Spleen (tissue), 11 donors: ENCODE results near the gene LRRC28. TPM values are rescaled to one million over a fixed set of nuclear protein-coding genes. Genes with fewer than 3 reads are reported as not detected.
A peak's percentile ranks its signal among the peaks of the same experiment; 100 is the strongest.

Source experiments
- DNase-seq: peaks from one replicate; pipeline ENCODE4 v3.0.0-alpha.2; 2020
- H3K27ac ChIP-seq, 8 donors: fragments of 200-600 bp; sonication (generic) in 7 of 8; 1 replicate in 4 of 8; 2 replicates in 4 of 8; pipeline versions ENCODE4 v1.5.0 to v1.8.0; 2016 to 2021; ENCODE audit warnings: inconsistent platforms in 4 of 8, mild to moderate bottlenecking in 4 of 8, moderate library complexity in 1 of 8
- H3K27me3 ChIP-seq, 7 donors: fragments of 200-600 bp; sonication (generic) in 6 of 7; replicated peaks in 1 of 7; 1 replicate in 4 of 7; 2 replicates in 3 of 7; pipeline versions ENCODE4 v1.5.0 to v1.8.0; 2016 to 2021; ENCODE audit warnings: inconsistent platforms in 3 of 7, mild to moderate bottlenecking in 1 of 7
- H3K36me3 ChIP-seq, 6 donors: fragments of 200-600 bp; sonication (generic) in 5 of 6; 1 replicate in 4 of 6; 2 replicates in 2 of 6; pipeline versions ENCODE4 v1.5.0 to v1.8.0; 2016 to 2021; ENCODE audit warnings: inconsistent platforms in 2 of 6
- H3K4me1 ChIP-seq, 6 donors: fragments of 200-600 bp; sonication (generic) in 5 of 6; 1 replicate in 3 of 6; 2 replicates in 3 of 6; pipeline versions ENCODE4 v1.5.0 to v1.8.0; 2016 to 2021; ENCODE audit warnings: inconsistent platforms in 3 of 6
- H3K4me3 ChIP-seq, 8 donors: fragments of 200-600 bp; sonication (generic) in 7 of 8; 1 replicate in 4 of 8; 2 replicates in 4 of 8; pipeline versions ENCODE4 v1.5.0 to v1.8.0; 2016 to 2021; ENCODE audit warnings: inconsistent platforms in 4 of 8, mild to moderate bottlenecking in 4 of 8, moderate library complexity in 2 of 8
- H3K9me3 ChIP-seq, 8 donors: fragments of 200-600 bp; sonication (generic) in 7 of 8; 1 replicate in 4 of 8; 2 replicates in 4 of 8; pipeline versions ENCODE4 v1.5.0 to v1.8.0; 2016 to 2021; ENCODE audit warnings: inconsistent platforms in 4 of 8
- CTCF ChIP-seq, 11 experiments: fragments of 200-600 bp in 7 of 11; fragments of 450-650 bp in 4 of 11; sonication (generic) in 4 of 11; IDR thresholded peaks in 8 of 11; conservative IDR thresholded peaks in 3 of 11; 1 replicate in 7 of 11; 2 replicates in 4 of 11; pipeline versions ENCODE4 v1.4.0 to v1.8.0; 2016 to 2021; ENCODE audit warnings: antibody characterized with exemption in 11 of 11, inconsistent platforms in 4 of 11, mild to moderate bottlenecking in 1 of 11
- POLR2A ChIP-seq, 3 donors: fragments of 450-650 bp; IDR thresholded peaks; one replicate each; pipeline ENCODE4 v1.5.1; 2017; ENCODE audit warnings: antibody characterized with exemption in 3 of 3, mild to moderate bottlenecking in 1 of 3
- POLR2AphosphoS5 ChIP-seq, 3 donors: sonication (generic); formaldehyde crosslinking; IDR thresholded peaks; one replicate each; pipeline ENCODE4 v1.5.1; 2017; ENCODE audit warnings: antibody characterized with exemption in 3 of 3
- WGBS, 5 donors: extraction: QIAGEN DNeasy Blood & Tissue Kit in 3 of 5; methylation state at CpG; one replicate each; pipeline versions ENCODE4 v1.1.5 to v1.1.7; 2013 to 2018; 5-methylcytosine and 5-hydroxymethylcytosine counted together
- intact Hi-C: fragments of 100-400 bp; cut with DNase I; formaldehyde crosslinking; loops from one replicate; pipeline ENCODE4 v1.15.0; 2023; ENCODE audit warnings: low total_unique reads
- polyA plus RNA-seq, 3 donors: library from polyadenylated mRNA; stranded (reverse); fragments of 200-250 nt; gene quantifications; one replicate each; pipeline ENCODE4 v1.2.1, GENCODE V29; 2013
- total RNA-seq, 7 donors: library from RNA; depleted of rRNA in 3 of 7; stranded (reverse); fragments of >200 nt in 3 of 7; fragmentation: NEBNext Ultra II Directional in 4 of 7; extraction: Animal tissue kit (Norgen Biotek cat#: 25700) in 4 of 7; gene quantifications; one replicate each; pipeline versions ENCODE4 v1.1.0 to v1.2.1, GENCODE V29; 2016 to 2021
- donor health status: healthy with polysubstance abuse.
- donor health status: DM: no; HTN: no; CAD: no; lungs with moderate emphysema.
- donor health status: DM: no; HTN: no; CAD: no.
- donor health status: Bipolar disorder and iron deficiency.
- donor health status: healthy.
- donor health status: DM: no; HTN: no; CAD: no.
- donor health status: DM: yes; HTN: yes; CAD: no.

Gene LRRC28
- total and polyA plus RNA-seq, 10 donors, result 6.0 to 63.3 (median 24.2) TPM

GRCh38 chr15:99424978-99425656 lies 173.8 kb downstream of the LRRC28 start:
- peaks cover 0 to 19% (median 16%) of the 10 kb centered on the region in 6 donors for H3K4me1 ChIP-seq
- intact Hi-C loops, result no loop called here

GRCh38 chr15:99425657-99426301 lies 174.5 kb downstream of the LRRC28 start:
- H3K4me3 ChIP-seq, result no peak overlapping the region
- peak overlapping the region in 5 of 8 donors; percentile 3 to 70 (median 63) for H3K27ac ChIP-seq
- intact Hi-C loops, result no loop called here
- peak; percentile 59 for DNase-seq
- H3K9me3 ChIP-seq, result peaks cover 0 to 3% (median 0%) of the 10 kb centered on the region in 8 donors
- TF ChIP-seq POLR2AphosphoS5 (IDR thresholded peaks at IDR 0.05), result no peak
- TF ChIP-seq CTCF (IDR thresholded peaks at IDR 0.05 in 8 of 11, conservative IDR thresholded peaks at IDR 0.05 in 3 of 11), result no peak
- TF ChIP-seq POLR2A (IDR thresholded peaks at IDR 0.05), result no peak
- H3K4me1 ChIP-seq, result peaks cover 0 to 22% (median 17%) of the 10 kb centered on the region in 6 donors
- WGBS, 5 donors, result 70 to 80% (median 75%) methylated on average over 16 to 19 of the region's 19 CpGs
- H3K27me3 ChIP-seq, result no peaks in the 10 kb centered on the region
- H3K36me3 ChIP-seq, result no peaks in the 10 kb centered on the region

More at GRCh38 chr15:99424978-99425656, 173.8 kb downstream of the LRRC28 start:
- H3K9me3 ChIP-seq, result peaks cover 0 to 3% (median 0%) of the 10 kb centered on the region in 8 donors
- H3K4me3 ChIP-seq, result no peak overlapping the region
- no peaks in the 10 kb centered on the region for H3K36me3 ChIP-seq
- no peaks in the 10 kb centered on the region for H3K27me3 ChIP-seq
- TF ChIP-seq POLR2A (IDR thresholded peaks at IDR 0.05) (no peak), CTCF (IDR thresholded peaks at IDR 0.05 in 8 of 11, conservative IDR thresholded peaks at IDR 0.05 in 3 of 11) (no peak), POLR2AphosphoS5 (IDR thresholded peaks at IDR 0.05) (peak in 1 of 3 donors; percentile 13)
- peak; percentile 70 for DNase-seq
- H3K27ac ChIP-seq, result peak overlapping the region in 5 of 8 donors; percentile 3 to 70 (median 63)
- 32 to 45% (median 39%) methylated on average over 10 to 16 of the region's 16 CpGs for WGBS, 5 donors

GRCh38 chr15:99426431-99427105 lies 175.3 kb downstream of the LRRC28 start:
- peak; percentile 59 for DNase-seq
- H3K27ac ChIP-seq, result no peak overlapping the region
- TF ChIP-seq POLR2AphosphoS5 (IDR thresholded peaks at IDR 0.05) (no peak), CTCF (IDR thresholded peaks at IDR 0.05 in 8 of 11, conservative IDR thresholded peaks at IDR 0.05 in 3 of 11) (no peak), POLR2A (IDR thresholded peaks at IDR 0.05) (no peak)
- H3K4me1 ChIP-seq, result peaks cover 0 to 30% (median 18%) of the 10 kb centered on the region in 6 donors
- H3K9me3 ChIP-seq, result peaks cover 0 to 3% (median 0%) of the 10 kb centered on the region in 8 donors
- H3K4me3 ChIP-seq, result no peak overlapping the region
- WGBS, 5 donors, result 90 to 93% (median 93%) methylated on average over 26 of the region's 26 CpGs
- no peaks in the 10 kb centered on the region for H3K36me3 ChIP-seq
- intact Hi-C loops, result no loop called here
- no peaks in the 10 kb centered on the region for H3K27me3 ChIP-seq
